OCI-LY7 (cell line): ENCODE results near the gene TTC38. TPM values are rescaled to one million over a fixed set of nuclear protein-coding genes. Genes with fewer than 3 reads are reported as not detected.

Experiments
- BruUV-seq: library from RNA; stranded (reverse); fragments of 400-500 nt; replicated peaks from 2 replicates; lab custom pipeline; 2021; lab: Mats Ljungman, UMichigan
- CTCF ChIA-PET: fragments of 300-600 bp; sonication (Branson Sonifier 250); formaldehyde crosslinking; loops from one replicate; lab custom pipeline; 2022; ENCODE audit warnings: antibody characterized with exemption; ENCODE audit not compliant: unreplicated experiment; lab: Charles Lee
- POLR2A ChIA-PET: fragments of 300-600 bp; sonication (Branson Sonifier 250); formaldehyde crosslinking; loops from one replicate; lab custom pipeline; 2022; ENCODE audit warnings: antibody characterized with exemption; lab: Charles Lee
- DNase-seq: peaks from one replicate; pipeline ENCODE4 v3.0.0-alpha.2; 2015; ENCODE audit warnings: low spot score
- H2AFZ ChIP-seq: fragments of 200-600 bp; sonication (generic), shearing (Covaris generic); 2 replicates; pipeline ENCODE4 v1.6.1; 2014; ENCODE audit warnings: mild to moderate bottlenecking, antibody characterized with exemption, low read length, moderate library complexity
- H3K27ac ChIP-seq: fragments of 200-600 bp; sonication (generic); 2 replicates; pipeline ENCODE4 v1.5.1; 2014; ENCODE audit warnings: mixed run types, low read depth, mild to moderate bottlenecking, moderate library complexity, low read length, inconsistent platforms; ENCODE audit not compliant: poor library complexity, severe bottlenecking
- H3K36me3 ChIP-seq: fragments of 200-600 bp; sonication (generic); 2 replicates; pipeline ENCODE4 v1.6.1; 2014; ENCODE audit warnings: mild to moderate bottlenecking, antibody characterized with exemption, low read length, moderate library complexity, mixed read lengths; ENCODE audit not compliant: insufficient read depth
- H3K4me1 ChIP-seq: fragments of 200-600 bp; sonication (generic); 2 replicates; pipeline ENCODE4 v1.5.1; 2014; ENCODE audit warnings: mild to moderate bottlenecking, low read length; ENCODE audit not compliant: insufficient read depth, poor library complexity, severe bottlenecking
- H3K4me2 ChIP-seq: fragments of 200-600 bp; sonication (generic); 2 replicates; pipeline ENCODE4 v1.6.1; 2014; ENCODE audit warnings: mild to moderate bottlenecking, low read length
- H3K4me3 ChIP-seq: fragments of 200-600 bp; sonication (generic); 2 replicates; pipeline ENCODE4 v1.5.1; 2014; ENCODE audit warnings: mild to moderate bottlenecking, low read depth, low read length; ENCODE audit not compliant: poor library complexity, severe bottlenecking
- H3K79me2 ChIP-seq: fragments of 200-600 bp; sonication (generic); 2 replicates; pipeline ENCODE4 v1.6.1; 2016; ENCODE audit warnings: low read depth, mild to moderate bottlenecking, low read length, moderate library complexity, mixed read lengths; ENCODE audit not compliant: insufficient read depth
- H3K9me2 ChIP-seq: fragments of 200-600 bp; sonication (generic); 2 replicates; pipeline ENCODE4 v1.6.1; 2016; ENCODE audit warnings: mild to moderate bottlenecking, low read length, mixed read lengths; ENCODE audit not compliant: insufficient read depth
- H3K9me3 ChIP-seq: fragments of 200-600 bp; sonication (generic); 2 replicates; pipeline ENCODE4 v1.6.1; 2014; ENCODE audit warnings: mild to moderate bottlenecking, mixed run types, low read length, mixed read lengths
- H4K20me1 ChIP-seq: fragments of 200-600 bp; sonication (generic); 2 replicates; pipeline ENCODE4 v1.6.1; 2014; ENCODE audit warnings: mild to moderate bottlenecking, antibody characterized with exemption, low read length, moderate library complexity, mixed read lengths; ENCODE audit not compliant: insufficient read depth
- EZH2phosphoT487 ChIP-seq: fragments of 200-600 bp; sonication (generic); IDR thresholded peaks from 2 replicates; pipeline ENCODE4 v1.6.1; 2018; ENCODE audit warnings: low read depth, borderline replicate concordance, mild to moderate bottlenecking, mixed run types, antibody characterized with exemption, low read length, moderate library complexity, mixed read lengths
- intact Hi-C: fragments of 100-400 bp; cut with micrococcal nuclease; formaldehyde crosslinking; loops from one replicate; pipeline ENCODE4 v1.10.0; 2022; ENCODE audit not compliant: unreplicated experiment
- total RNA-seq, 2 experiments: library from RNA; depleted of rRNA in 1 of 2; stranded (reverse); fragments of >200 nt in 1 of 2; shearing (Covaris generic) in 1 of 2; gene quantifications; 2 replicates each; pipeline ENCODE4 v1.2.3, GENCODE V29; 2014 to 2022
- TF ChIP-seq, protein P1 (sequence below): fragments of 200-600 bp; sonication (generic); conservative IDR thresholded peaks from 2 replicates; pipeline ENCODE4 v1.5.1; 2014; ENCODE audit warnings: mild to moderate bottlenecking, antibody characterized with exemption, low read length, moderate library complexity, mixed read lengths

Gene TTC38
- total RNA-seq, 2 experiments from 2014 or later: 0.44 to 2.7 TPM

DNA sequence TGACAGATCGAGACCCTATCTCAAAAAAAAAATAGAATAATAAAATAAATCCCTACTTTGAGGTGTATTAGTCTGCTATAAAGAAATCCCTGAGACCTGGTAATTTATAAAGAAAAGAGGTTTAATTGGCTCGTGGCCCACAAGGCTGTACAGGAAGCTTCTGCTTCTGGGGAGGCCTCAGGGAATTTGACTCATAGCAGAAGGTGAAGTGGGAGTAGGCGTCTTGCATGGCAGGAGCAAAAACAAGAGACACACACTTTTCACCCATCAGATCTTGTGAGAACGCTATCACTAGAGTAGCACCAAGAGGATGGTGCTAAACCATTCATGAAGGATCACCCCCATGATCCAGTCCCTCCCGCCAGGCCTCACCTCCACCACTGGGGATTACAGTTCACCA is 46.9 kb upstream of the TTC38 start:
- ChIA-PET CTCF (no interaction called here), POLR2A (no interaction called here)
- H3K9me3 ChIP-seq: no peaks in the 10 kb centered on the region

DNA sequence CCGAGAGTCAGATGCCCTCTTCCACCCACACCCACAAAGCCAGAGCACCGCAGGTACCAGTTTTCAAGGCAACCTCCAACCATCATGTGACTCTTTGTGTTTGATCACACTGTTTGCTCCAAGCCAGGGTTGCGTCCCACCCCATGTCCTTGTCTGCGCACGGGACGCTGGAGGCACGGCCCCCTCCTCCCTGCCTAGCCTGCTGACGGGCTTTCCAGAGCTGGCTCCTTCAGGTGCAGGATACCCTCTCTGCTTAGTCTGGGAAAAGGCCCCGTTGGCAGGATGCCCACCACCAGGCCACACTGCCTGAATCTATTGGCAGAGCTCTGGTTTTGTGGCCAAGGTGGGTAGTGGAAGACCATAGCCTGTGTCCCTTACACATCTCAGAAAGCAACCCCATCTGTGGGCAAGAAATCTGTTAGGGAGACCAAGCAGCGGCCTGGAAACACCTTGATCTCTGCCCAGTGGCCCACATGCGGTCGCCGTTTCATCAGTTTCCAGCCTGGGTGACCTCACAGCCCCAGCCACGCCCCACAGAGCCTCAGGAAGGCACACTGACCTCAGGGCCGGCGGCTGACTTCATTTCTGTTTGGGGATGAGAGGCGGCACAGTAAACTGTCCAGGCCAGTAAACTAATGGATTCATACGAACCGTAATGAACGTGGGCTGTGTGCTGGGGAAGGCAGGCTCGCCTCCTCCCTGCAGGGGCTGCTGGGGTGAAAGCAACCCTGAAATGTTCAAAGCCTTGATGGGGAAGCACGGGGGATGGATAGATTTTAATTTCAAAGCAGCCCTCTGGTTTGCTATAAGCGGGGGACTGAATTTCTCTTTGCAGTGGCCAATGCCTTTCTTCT is 43.5 kb upstream of the TTC38 start:
- no peaks in the 10 kb centered on the region for H3K79me2 ChIP-seq
- no peaks in the 10 kb centered on the region for H3K9me2 ChIP-seq
- BruUV-seq: no TSS peak
- H3K4me3 ChIP-seq: no peak overlapping the region
- TF ChIP-seq, protein P1, sequence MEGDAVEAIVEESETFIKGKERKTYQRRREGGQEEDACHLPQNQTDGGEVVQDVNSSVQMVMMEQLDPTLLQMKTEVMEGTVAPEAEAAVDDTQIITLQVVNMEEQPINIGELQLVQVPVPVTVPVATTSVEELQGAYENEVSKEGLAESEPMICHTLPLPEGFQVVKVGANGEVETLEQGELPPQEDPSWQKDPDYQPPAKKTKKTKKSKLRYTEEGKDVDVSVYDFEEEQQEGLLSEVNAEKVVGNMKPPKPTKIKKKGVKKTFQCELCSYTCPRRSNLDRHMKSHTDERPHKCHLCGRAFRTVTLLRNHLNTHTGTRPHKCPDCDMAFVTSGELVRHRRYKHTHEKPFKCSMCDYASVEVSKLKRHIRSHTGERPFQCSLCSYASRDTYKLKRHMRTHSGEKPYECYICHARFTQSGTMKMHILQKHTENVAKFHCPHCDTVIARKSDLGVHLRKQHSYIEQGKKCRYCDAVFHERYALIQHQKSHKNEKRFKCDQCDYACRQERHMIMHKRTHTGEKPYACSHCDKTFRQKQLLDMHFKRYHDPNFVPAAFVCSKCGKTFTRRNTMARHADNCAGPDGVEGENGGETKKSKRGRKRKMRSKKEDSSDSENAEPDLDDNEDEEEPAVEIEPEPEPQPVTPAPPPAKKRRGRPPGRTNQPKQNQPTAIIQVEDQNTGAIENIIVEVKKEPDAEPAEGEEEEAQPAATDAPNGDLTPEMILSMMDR: no peak
- no peak for TF ChIP-seq EZH2phosphoT487
- ChIA-PET POLR2A (no interaction called here), CTCF (no interaction called here)
- H2AFZ ChIP-seq: no peak overlapping the region
- H4K20me1 ChIP-seq: no peaks in the 10 kb centered on the region
- H3K36me3 ChIP-seq: no peaks in the 10 kb centered on the region
- H3K4me1 ChIP-seq: no peaks in the 10 kb centered on the region
- no peak overlapping the region for H3K27ac ChIP-seq
- H3K4me2 ChIP-seq: no peak overlapping the region
- intact Hi-C loops: no loop called here
- no peak for DNase-seq
- no peaks in the 10 kb centered on the region for H3K9me3 ChIP-seq

More for the DNA sequence above, 46.9 kb upstream of the TTC38 start:
- Histone ChIP-seq H2AFZ (no peak overlapping the region), H3K79me2 (no peaks in the 10 kb centered on the region), H3K4me3 (no peak overlapping the region), H4K20me1 (no peaks in the 10 kb centered on the region), H3K27ac (no peak overlapping the region), H3K9me2 (no peaks in the 10 kb centered on the region), H3K36me3 (no peaks in the 10 kb centered on the region), H3K4me2 (no peak overlapping the region), H3K4me1 (no peaks in the 10 kb centered on the region)
- no peak for TF ChIP-seq EZH2phosphoT487
- TF ChIP-seq, protein P1: no peak
- no peak for DNase-seq
- intact Hi-C loops: no loop called here
- no TSS peak for BruUV-seq

GRCh38 chr22:46224898-46225290 is 42.9 kb upstream of the TTC38 start:
- Histone ChIP-seq H3K36me3 (no peaks in the 10 kb centered on the region), H3K9me2 (no peaks in the 10 kb centered on the region), H3K4me2 (no peak overlapping the region), H2AFZ (no peak overlapping the region), H3K4me1 (no peaks in the 10 kb centered on the region), H4K20me1 (no peaks in the 10 kb centered on the region), H3K9me3 (no peaks in the 10 kb centered on the region), H3K79me2 (no peaks in the 10 kb centered on the region), H3K27ac (no peak overlapping the region), H3K4me3 (no peak overlapping the region)
- BruUV-seq: no TSS peak
- ChIA-PET CTCF (no interaction called here), POLR2A (no interaction called here)
- intact Hi-C loops: no loop called here
- TF ChIP-seq, protein P1: no peak
- no peak for TF ChIP-seq EZH2phosphoT487
- DNase-seq: no peak
